CD4-positive, alpha-beta T cell treated with Interleukin-17A for 1 hour (primary cell): Measurements from ENCODE around the gene TAF8.

ENCODE experiments used
- DNase-seq: peaks from one replicate; pipeline ENCODE4 v3.0.0-alpha.2; 2020

TAF8 gene

DNA sequence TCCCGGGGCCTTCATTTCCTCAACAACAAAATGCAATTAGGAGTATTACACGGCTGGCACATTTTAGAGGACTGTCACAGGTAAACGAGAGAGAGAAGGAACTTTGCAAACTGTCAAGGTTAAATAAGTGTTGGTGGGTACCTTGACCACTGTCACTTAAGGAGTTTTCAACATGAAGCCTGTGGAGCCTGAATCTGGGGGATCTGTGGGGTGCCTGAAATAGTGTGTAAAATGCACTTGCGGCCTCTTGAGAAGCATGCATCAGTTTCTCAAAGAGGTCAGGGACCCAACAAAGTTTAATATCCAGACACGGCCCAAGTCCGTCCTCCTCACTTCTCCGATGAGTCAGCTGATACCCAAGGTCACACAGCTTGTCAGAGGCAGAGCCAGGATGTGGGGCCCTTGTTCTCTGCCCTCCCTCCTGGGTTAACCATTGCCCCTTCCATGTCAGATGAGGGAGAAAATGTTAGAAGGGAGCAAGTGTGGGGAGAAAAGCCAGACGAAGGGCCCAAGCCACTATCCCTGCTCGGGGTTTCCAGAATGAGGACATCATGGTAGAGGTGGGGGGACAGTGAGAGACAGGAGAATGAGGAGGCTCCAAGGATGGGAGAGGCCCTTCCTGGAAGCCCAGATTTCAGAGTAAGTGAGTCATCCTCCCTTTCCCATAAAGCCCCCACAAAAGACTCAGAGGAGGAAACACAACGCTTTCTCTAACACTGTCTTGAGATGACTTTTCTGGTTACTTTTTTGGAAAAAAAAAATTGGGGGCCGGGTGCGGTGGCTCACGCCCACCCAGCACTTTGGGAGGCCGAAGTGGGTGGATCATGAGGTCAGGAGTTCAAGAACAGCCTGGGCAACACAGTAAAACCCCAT lies 49.9 kb downstream of the TAF8 start:
- DNase-seq = no peak

GRCh38 chr6:42101186-42101657 lies 50.9 kb downstream of the TAF8 start:
- DNase-seq = no peak

- DNase-seq = no peak
Observed at GRCh38 chr6:42103216-42103615, 52.9 kb downstream of the TAF8 start.

- no peak for DNase-seq
Observed at GRCh38 chr6:42103753-42104094, 53.4 kb downstream of the TAF8 start.

GRCh38 chr6:42104095-42104803 lies 53.9 kb downstream of the TAF8 start:
- peak; percentile 76 for DNase-seq

DNA sequence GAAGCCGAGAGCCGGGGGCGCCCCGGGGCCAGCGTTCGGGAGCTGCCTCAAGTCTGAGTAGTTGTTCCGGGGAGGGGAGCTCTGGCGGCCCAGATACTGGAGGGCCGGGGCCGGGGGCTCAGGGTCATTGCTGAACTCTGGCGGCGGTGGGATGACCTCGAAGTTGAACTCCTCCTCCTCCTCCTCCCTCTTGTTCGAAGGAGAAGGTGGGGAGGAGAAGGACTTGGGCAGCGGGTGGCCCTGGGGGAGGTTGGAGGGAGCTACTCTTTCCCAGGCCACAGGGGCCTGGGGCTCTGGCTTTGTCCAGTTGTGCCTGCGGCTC lies 54.4 kb downstream of the TAF8 start:
- no peak for DNase-seq

GRCh38 chr6:42105156-42105648 lies 54.9 kb downstream of the TAF8 start:
- no peak for DNase-seq

- no peak for DNase-seq
Observed at GRCh38 chr6:42105709-42106108, 55.4 kb downstream of the TAF8 start.

- DNase-seq = no peak
Observed at GRCh38 chr6:42106112-42107023, 56.0 kb downstream of the TAF8 start.

DNA sequence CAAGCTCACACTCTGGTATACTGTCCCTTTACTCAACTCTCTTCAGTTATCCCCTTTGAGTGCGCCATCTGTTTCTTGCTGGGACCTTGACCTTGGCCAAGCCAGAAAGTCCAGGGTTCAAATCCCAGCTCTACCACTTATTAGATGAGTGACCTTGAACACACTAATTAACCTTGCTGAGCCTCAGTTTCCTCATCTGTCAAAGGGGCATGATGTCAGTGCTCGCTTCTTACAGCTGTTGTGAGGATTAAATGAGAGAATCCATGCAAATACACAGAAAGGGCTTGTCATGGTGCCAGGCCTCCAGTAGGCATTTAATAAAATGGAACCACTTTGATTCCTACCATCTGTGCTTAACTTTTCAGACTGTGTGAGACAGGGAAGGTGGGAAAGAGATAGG lies 57.7 kb downstream of the TAF8 start:
- DNase-seq = no peak

- no peak for DNase-seq
Observed at GRCh38 chr6:42110683-42111082, 60.4 kb downstream of the TAF8 start.

- DNase-seq = no peak
Observed at GRCh38 chr6:42112351-42112750, 62.0 kb downstream of the TAF8 start.

GRCh38 chr6:42113936-42114636 lies 63.8 kb downstream of the TAF8 start:
- DNase-seq = no peak

- no peak for DNase-seq
Observed at GRCh38 chr6:42117843-42118161, 67.5 kb downstream of the TAF8 start.

DNA sequence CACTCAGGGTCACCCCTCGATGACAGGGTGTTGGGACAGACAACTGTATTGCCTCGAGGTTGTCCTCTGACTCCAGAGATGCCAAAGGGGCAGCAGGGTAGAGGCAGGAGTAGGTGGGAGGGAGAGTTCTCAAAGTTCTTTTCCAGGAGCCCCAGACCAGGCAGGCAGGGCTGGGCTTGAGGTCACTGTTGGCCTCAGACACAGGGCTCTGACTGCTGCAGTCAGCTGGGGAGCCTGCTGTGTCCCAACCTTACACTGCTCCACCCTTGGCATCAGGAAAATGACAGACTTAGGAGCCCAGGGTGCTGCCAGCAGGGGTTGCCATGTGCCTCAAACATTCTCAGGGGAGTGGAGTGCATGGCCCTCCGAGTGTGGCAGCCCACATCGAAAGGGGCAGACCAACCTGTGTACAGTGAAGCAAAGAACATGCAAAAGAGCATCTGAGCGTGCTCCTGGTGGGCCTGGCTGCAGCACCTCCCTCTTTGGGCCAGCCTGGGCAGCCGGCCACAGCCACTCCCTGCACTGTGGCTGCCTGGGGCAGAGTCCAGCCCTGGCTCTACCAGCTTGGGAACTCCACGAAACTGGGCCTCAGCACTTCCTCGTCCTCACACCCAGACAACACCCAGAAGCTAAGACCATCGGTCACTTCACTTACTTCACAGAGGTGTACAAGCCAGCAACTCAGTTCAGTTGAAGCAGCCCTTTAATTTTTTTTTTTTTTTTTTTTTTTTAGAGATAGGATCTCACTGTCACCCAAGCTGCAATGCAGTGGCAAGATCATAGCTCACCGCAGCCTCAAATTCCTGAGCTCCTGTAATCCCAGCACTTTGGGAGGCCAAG lies 68.1 kb downstream of the TAF8 start:
- no peak for DNase-seq

- DNase-seq = no peak
Observed at GRCh38 chr6:42120895-42121865, 70.9 kb downstream of the TAF8 start.

DNA sequence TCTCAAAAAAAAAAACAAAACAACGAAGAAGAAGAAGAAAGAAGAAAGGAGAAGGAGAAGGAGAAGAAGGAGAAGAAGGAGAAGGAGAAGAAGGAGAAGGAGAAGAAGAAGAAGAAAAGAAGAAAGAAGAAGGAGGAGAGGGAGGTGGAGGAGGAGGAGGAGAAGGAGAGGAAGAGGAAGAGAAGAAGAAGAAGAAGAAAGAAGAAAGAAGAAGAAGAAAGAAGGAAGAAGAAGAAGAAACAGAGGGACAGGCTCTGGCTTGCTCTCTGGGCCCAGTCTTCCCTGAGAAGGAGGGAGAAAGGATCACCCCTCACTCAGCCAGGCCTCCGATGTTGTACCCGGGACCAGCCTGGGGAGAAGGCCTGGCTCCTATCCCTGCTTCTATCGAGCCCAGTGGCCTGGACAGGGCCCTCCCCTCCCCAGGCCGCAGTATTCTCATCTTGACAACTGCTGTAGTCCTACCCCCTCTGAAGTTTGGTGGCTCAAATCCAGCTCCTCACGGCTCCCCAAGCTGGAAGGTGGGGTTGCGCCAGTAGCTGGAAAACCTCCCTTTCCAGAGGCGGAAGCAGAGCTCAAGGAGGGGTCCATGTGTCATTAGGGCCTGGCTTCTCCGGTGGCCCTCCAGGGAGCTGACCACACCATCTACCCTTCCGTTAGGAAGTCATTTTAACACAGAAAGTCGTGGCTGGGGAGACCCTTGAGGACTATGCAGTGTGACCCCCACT lies 73.2 kb downstream of the TAF8 start:
- no peak for DNase-seq

DNA sequence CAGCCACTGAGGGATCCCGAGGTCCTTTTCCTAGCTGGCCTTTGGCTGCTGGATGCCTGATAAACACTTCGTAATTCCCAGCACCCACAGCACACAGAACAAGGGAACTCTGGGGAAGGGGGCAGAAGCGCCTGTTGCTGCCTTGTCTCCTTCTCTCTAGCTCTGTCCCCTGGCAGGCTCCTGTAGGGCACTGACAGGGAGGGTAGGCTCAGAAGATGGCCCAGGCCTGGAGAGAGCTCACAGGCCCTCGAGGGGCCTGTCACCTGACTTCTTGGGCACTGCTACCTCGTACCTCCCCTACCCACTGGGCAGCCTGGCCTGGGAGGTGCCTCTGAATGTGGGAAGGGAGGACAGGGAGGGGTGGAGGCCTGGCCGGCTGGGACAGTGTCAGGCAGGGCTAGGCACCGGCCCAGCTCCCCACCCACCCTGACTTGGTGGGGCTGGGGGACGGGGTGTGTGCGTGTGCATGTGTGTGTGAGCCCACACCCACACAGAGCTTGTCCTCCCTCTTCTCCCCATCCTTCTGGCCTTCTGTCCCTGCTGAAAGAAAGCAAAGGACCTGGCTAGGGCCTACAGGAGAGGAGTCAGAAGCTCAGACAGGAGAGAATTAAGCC lies 74.0 kb downstream of the TAF8 start:
- DNase-seq = no peak

DNA sequence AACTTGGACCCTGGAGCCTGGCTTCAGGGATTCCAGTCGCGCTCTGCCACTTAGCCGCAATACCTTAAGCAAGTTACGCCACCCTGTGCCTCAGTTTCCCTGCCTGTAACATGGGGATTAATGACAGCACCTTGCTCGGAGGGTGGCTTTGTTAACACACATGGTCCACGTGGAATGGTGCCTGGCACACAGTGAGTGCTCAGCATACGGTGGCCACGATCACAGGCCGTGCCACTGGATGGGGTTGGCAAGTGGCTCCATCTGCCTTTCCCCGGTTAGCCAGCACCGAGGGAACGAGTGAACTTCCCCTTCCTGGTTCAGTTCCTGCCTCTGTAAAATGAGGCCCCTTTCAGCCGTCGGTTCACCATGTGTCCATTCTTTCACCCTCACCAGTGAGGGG lies 74.9 kb downstream of the TAF8 start:
- DNase-seq = no peak
